ENCODE measurements around the gene IRF2BP2. TPM values are rescaled to one million over a fixed set of nuclear protein-coding genes. Genes with fewer than 3 reads are reported as not detected.

The IRF2BP2 gene
- total RNA-seq, 1 experiment from 2014 or later, result 67.0 TPM

DNA sequence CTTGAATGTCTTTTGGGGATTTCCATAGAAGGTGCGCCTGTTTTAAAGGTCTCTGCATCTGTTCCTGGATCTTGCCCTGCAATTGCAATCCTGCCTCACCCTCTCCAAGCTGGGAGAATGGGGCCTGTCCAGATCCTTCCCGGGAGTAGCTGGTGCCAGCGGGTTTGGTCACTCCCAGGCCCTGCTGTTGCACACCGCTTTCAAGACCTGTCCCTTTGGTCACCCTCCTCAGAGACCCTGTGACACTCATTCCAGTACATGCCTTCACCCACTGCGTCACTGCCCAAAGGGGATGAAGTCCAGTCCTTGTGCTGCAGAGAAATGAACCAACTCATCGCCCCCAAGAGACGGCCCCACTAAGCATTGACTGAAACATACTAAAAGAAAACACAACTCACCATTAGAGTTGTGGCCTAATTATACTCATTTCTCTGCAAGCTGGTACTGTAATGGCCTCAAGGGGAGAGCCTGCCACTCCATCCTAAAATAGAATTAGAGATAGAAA lies 1.9 kb upstream of the IRF2BP2 start:
- no peak for DNase-seq
- Histone ChIP-seq H3K27me3 (ENCODE audit: control insufficient read depth, insufficient read depth, low read length) (no peaks in the 10 kb centered on the region), H3K4me3 (ENCODE audit: insufficient read depth, low read depth, low read length) (no peak overlapping the region), H3K36me3 (replicated peaks; ENCODE audit: control insufficient read depth, insufficient read depth, low read length) (peaks cover 8% of the 10 kb centered on the region)

- no peak for DNase-seq
- Histone ChIP-seq H3K4me3 (ENCODE audit: insufficient read depth, low read depth, low read length) (peak overlapping the region; percentile 87), H3K27me3 (ENCODE audit: control insufficient read depth, insufficient read depth, low read length) (no peaks in the 10 kb centered on the region), H3K36me3 (replicated peaks; ENCODE audit: control insufficient read depth, insufficient read depth, low read length) (peaks cover 13% of the 10 kb centered on the region)
Observed at GRCh38 chr1:234611225-234611846, 1.4 kb upstream of the IRF2BP2 start.

DNA sequence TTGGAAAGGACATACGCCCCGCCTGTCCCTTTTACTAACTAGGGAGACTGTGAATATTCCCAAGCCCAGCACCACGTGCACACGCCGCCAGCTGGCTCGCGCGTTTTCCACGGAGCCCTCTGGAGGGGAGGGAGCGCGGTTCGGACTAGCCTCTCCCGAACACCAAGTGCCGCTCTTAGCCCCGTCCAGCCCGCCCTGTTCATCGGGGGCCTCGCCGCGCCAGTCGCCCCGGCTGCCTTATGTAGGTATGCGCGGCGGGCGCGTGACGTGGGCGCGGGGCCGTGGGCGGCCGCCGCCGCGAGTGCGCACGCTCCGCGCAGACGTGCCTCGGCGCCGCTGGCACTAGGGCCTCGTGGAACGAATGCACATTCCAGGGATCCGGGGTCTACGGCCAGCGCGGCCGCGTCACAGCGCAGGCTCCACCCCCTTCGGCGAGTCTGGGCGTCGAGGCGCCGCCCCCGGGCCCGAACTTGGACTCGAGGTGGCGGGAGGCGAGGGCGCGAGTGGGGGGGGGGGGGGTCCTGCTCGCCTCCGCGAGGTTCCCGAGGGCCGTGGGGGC lies 767 bp upstream of the IRF2BP2 start:
- peak overlapping the region; percentile 87 for H3K4me3 ChIP-seq (ENCODE audit: insufficient read depth, low read depth, low read length)
- no peaks in the 10 kb centered on the region for H3K27me3 ChIP-seq (ENCODE audit: control insufficient read depth, insufficient read depth, low read length)
- peaks cover 13% of the 10 kb centered on the region for H3K36me3 ChIP-seq (replicated peaks; ENCODE audit: control insufficient read depth, insufficient read depth, low read length)
- peak; percentile 96 for DNase-seq

GRCh38 chr1:234609691-234610042 lies 311 bp downstream of the IRF2BP2 start:
- Histone ChIP-seq H3K36me3 (replicated peaks; ENCODE audit: control insufficient read depth, insufficient read depth, low read length) (peaks cover 13% of the 10 kb centered on the region), H3K27me3 (ENCODE audit: control insufficient read depth, insufficient read depth, low read length) (no peaks in the 10 kb centered on the region), H3K4me3 (ENCODE audit: insufficient read depth, low read depth, low read length) (peak overlapping the region; percentile 87)
- DNase-seq, result no peak

- H3K36me3 ChIP-seq (replicated peaks; ENCODE audit: control insufficient read depth, insufficient read depth, low read length), result peaks cover 13% of the 10 kb centered on the region
- peak; percentile 65 for DNase-seq
- no peaks in the 10 kb centered on the region for H3K27me3 ChIP-seq (ENCODE audit: control insufficient read depth, insufficient read depth, low read length)
- H3K4me3 ChIP-seq (ENCODE audit: insufficient read depth, low read depth, low read length), result peak overlapping the region; percentile 87
Observed at GRCh38 chr1:234608911-234609690, 877 bp downstream of the IRF2BP2 start.

- H3K36me3 ChIP-seq (replicated peaks; ENCODE audit: control insufficient read depth, insufficient read depth, low read length), result peaks cover 13% of the 10 kb centered on the region
- DNase-seq, result peak; percentile 66
- no peaks in the 10 kb centered on the region for H3K27me3 ChIP-seq (ENCODE audit: control insufficient read depth, insufficient read depth, low read length)
- peak overlapping the region; percentile 87 for H3K4me3 ChIP-seq (ENCODE audit: insufficient read depth, low read depth, low read length)
Observed at GRCh38 chr1:234608025-234608910, 1.7 kb downstream of the IRF2BP2 start.

DNA sequence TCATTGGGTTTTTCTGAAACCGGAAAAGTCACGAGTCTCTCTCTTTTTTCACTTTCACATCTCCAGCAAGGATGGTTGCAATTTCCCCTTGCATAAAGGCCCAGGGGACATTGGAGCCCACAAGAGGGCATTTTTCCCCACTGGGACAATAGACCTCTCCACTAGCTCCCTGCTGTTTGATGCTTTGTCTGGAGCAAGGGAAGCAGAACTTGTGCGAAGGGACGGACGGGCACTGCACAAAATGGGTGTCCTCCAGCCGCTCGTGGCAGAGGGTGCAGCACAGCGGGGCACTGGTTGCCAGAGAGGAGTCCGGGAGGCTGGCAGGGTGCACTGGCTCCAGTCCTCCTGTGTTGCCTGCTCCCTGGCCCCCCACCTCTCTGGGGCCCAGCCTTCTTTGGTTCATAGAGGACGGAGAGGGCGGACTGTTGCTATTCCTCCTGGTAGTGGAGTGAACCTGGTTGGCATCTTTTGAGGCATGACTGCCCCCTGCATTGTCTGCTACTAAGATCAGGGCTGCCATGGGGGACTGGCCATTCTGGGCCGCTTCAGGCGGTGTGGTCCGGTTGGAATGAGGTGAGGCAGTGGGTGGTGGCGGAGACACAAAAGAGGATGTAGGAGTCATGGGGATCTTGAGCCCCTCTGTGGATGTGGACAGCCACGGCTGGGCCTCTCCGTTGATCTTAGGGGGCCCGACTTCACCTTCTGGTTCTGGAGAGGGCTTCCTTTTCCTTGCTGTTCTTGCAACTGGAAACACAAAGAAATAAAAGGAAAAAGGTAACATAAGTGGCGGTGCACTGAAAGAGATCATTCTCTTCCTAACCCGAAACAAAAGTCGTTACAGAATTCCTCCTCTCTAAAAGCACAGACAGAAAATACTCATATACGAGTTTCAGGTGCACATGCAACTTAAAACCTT lies 2.6 kb downstream of the IRF2BP2 start:
- peak; percentile 56 for DNase-seq
- Histone ChIP-seq H3K27me3 (ENCODE audit: control insufficient read depth, insufficient read depth, low read length) (no peaks in the 10 kb centered on the region), H3K36me3 (replicated peaks; ENCODE audit: control insufficient read depth, insufficient read depth, low read length) (peaks cover 13% of the 10 kb centered on the region)

GRCh38 chr1:234606784-234607108 lies 3.2 kb downstream of the IRF2BP2 start:
- DNase-seq, result no peak
- Histone ChIP-seq H3K4me3 (ENCODE audit: insufficient read depth, low read depth, low read length) (peak overlapping the region; percentile 87; the same call in 1 of the 2 replicates), H3K36me3 (replicated peaks; ENCODE audit: control insufficient read depth, insufficient read depth, low read length) (peaks cover 13% of the 10 kb centered on the region), H3K27me3 (ENCODE audit: control insufficient read depth, insufficient read depth, low read length) (no peaks in the 10 kb centered on the region)

More for the DNA sequence above, 2.6 kb downstream of the IRF2BP2 start:
- H3K4me3 ChIP-seq (ENCODE audit: insufficient read depth, low read depth, low read length), result peak overlapping the region; percentile 87

- Histone ChIP-seq H3K36me3 (replicated peaks; ENCODE audit: control insufficient read depth, insufficient read depth, low read length) (peaks cover 13% of the 10 kb centered on the region), H3K4me3 (ENCODE audit: insufficient read depth, low read depth, low read length) (peak overlapping the region; percentile 87; the same call in 1 of the 2 replicates), H3K27me3 (ENCODE audit: control insufficient read depth, insufficient read depth, low read length) (no peaks in the 10 kb centered on the region)
- no peak for DNase-seq
Observed at GRCh38 chr1:234605983-234606783, 3.8 kb downstream of the IRF2BP2 start.

- peak overlapping the region; percentile 20; the same call in 1 of the 2 replicates for H3K4me3 ChIP-seq (ENCODE audit: insufficient read depth, low read depth, low read length)
- no peak for DNase-seq
- H3K27me3 ChIP-seq (ENCODE audit: control insufficient read depth, insufficient read depth, low read length), result no peaks in the 10 kb centered on the region
- H3K36me3 ChIP-seq (replicated peaks; ENCODE audit: control insufficient read depth, insufficient read depth, low read length), result peaks cover 13% of the 10 kb centered on the region
Observed at GRCh38 chr1:234605399-234605982, 4.5 kb downstream of the IRF2BP2 start.

DNA sequence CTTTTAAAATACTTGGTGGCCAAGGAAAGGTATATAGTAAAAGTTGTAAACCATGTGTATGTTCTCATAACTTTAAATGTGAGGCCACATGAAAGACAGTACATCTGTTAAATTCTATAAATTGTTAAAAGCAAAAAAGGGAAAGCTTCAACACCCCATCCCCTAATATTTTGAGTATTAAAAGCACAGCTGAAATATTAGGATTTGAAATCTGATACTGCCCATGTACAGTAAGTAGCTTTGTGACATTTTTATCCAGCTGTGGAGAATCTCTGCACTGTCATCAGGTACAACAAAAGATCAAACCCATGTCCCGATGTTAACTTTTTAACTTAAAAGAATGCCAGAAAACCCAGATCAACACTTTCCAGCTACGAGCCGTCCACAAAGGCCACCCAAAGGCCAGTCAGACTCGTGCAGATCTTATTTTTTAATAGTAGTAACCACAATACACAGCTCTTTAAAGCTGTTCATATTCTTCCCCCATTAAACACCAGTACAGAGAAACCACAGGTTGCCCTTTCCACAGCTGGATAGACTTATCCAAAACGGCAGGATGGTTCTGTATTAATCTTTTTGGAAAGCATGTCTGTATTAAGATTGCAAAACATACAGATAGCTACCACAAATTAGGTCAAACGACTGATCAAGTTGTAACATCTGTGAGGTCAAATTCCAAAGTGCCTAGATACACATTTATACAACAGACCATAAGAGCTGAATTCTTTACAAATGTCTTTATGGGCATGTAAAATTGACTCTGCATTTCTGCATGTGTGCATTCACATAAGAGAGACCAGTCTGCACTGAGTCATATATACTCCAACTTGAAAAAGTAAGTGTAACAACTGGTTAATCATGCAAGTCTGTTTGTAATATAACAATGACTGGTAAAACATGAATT lies 5.2 kb downstream of the IRF2BP2 start:
- H3K36me3 ChIP-seq (replicated peaks; ENCODE audit: control insufficient read depth, insufficient read depth, low read length), result peaks cover 13% of the 10 kb centered on the region
- H3K27me3 ChIP-seq (ENCODE audit: control insufficient read depth, insufficient read depth, low read length), result no peaks in the 10 kb centered on the region
- no peak for DNase-seq
- peak overlapping the region; percentile 20; the same call in 1 of the 2 replicates for H3K4me3 ChIP-seq (ENCODE audit: insufficient read depth, low read depth, low read length)

All from H7 (cell line).